HG02759 (cell line): ENCODE measurements around the gene VSTM2A.

Experiments
- ATAC-seq: cut with Tn5 transposase; IDR thresholded peaks from one replicate; pipeline ENCODE4 v1.9.1; 2021; ENCODE audit warnings: mild to moderate bottlenecking, moderate library complexity; ENCODE audit not compliant: unreplicated experiment

The VSTM2A gene

DNA sequence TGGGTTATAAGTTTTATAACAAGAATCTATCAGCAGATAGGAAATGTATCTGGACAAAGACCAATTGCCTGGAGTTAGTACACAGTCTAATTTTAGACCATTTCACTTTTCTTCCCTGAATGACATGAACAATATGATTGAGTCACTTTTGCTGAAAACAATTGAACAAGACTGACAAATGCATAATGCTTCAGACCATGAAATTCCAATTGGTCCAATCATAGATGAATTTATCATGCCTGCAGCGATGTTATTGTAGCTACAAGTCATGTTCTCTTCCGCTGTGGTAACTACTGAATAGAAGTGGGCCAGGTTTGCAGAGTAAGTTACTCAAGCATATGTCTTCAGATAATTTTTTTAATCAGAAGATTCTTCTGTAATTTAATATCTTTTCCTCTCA lies 73.4 kb downstream of the VSTM2A start:
- no peak for ATAC-seq
